SKM-1 (cell line): ENCODE data around the gene AP3B2.
"Not testable (repeated sequence)": the region's sequence is repeated elsewhere in the genome, so short reads cannot be mapped to it uniquely, and the experiment has no call there.

Source experiments
- DNase-seq: peaks from one replicate; lab custom pipeline; 2025; ENCODE audit not compliant: unreplicated experiment; lab: John Stamatoyannopoulos, UW

The AP3B2 gene, protein sequence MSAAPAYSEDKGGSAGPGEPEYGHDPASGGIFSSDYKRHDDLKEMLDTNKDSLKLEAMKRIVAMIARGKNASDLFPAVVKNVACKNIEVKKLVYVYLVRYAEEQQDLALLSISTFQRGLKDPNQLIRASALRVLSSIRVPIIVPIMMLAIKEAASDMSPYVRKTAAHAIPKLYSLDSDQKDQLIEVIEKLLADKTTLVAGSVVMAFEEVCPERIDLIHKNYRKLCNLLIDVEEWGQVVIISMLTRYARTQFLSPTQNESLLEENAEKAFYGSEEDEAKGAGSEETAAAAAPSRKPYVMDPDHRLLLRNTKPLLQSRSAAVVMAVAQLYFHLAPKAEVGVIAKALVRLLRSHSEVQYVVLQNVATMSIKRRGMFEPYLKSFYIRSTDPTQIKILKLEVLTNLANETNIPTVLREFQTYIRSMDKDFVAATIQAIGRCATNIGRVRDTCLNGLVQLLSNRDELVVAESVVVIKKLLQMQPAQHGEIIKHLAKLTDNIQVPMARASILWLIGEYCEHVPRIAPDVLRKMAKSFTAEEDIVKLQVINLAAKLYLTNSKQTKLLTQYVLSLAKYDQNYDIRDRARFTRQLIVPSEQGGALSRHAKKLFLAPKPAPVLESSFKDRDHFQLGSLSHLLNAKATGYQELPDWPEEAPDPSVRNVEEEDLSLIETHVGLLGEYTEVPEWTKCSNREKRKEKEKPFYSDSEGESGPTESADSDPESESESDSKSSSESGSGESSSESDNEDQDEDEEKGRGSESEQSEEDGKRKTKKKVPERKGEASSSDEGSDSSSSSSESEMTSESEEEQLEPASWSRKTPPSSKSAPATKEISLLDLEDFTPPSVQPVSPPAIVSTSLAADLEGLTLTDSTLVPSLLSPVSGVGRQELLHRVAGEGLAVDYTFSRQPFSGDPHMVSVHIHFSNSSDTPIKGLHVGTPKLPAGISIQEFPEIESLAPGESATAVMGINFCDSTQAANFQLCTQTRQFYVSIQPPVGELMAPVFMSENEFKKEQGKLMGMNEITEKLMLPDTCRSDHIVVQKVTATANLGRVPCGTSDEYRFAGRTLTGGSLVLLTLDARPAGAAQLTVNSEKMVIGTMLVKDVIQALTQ

DNA sequence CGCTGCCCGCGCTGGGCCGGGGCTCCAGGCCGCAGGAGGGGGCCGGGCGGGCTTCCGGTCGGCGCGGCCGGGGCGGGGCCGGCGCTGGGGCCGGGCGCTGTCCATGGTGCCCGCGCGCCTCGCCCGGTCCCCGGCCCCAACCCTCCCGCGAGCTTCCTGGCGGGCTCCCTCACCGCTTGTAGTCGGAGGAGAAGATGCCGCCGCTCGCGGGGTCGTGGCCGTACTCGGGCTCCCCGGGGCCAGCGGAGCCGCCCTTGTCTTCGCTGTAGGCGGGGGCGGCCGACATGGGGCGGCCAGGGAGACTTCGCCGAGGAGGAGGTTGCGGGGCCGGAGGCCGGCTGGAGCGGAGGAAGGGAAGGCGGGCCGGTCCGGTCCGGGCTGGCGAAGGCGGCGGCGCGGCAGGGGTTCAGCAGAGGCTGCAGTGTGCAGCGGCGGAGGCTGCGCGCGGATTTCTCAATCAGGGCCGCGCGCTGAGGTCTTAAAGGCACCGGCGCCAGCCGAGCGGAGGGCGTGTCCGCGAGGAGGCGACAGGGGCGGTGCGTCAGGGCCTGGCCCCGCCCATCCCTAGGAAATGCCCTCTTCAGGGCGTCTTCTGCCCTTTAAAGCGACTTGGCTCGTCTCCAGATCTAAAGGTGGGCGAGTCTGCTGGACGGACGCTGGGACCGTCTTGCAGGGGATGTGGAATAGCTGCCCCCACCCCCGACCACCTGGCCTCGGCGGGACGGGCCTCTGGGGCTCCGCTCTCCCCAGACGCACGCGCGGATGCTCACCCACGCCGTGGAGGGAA lies at the start of gene AP3B2:
Gene AP3B2 (minus strand): TSS at position 455 of the 787 bp plus-strand sequence. CDS start 169 bp downstream, at position 286.
- DNase-seq, result peak; percentile 44

GRCh38 chr15:82751308-82751707 lies 41.6 kb upstream of the AP3B2 start:
- DNase-seq, result peak; percentile 15

DNA sequence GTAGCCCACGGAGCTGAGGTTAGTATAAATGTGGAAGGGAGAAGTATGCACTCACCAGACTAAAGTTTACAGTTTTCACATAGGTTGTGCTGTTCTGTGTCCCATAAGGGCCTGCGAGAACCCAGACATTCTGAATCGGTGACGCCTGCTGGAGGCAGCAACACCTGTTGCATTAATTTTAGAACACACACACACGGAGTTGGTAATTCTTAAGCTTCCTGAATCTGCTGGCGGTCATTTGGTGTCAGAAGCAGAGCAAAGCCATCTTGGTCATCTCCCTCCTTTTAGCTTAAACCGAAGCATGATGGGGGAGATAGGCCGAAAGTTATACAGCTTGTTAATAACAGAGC lies 41.1 kb upstream of the AP3B2 start:
- DNase-seq, result no peak

GRCh38 chr15:82749951-82750830 lies 40.5 kb upstream of the AP3B2 start:
- peak; percentile 93 for DNase-seq

- DNase-seq, result no peak
These were observed 38.6 kb upstream of the AP3B2 start for GRCh38 chr15:82748315-82748714.

- DNase-seq, result no peak
These were observed 34.1 kb upstream of the AP3B2 start for GRCh38 chr15:82743810-82744209.

- DNase-seq, result no peak
These were observed 32.5 kb upstream of the AP3B2 start for GRCh38 chr15:82742134-82742533.

DNA sequence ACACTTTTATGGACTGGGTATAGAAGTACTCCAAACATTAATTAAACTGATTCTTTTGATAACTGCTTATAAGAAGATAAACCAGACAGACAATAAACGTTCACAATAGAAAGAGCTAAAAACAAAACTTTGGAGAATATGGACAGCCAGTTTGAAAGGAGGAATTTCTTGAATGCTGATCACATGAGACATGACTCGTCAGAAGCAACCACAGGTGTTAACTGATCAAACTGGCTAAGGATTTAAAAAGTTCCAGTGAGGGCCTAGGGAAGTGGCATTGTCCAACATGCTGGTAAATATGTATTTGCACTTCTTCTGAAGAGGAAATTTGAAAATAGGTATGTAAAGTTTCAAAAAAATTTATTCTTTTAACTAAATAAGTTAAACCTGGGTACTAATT lies 29.4 kb upstream of the AP3B2 start:
- no peak for DNase-seq

GRCh38 chr15:82737975-82738374 lies 28.3 kb upstream of the AP3B2 start:
- no peak for DNase-seq

DNA sequence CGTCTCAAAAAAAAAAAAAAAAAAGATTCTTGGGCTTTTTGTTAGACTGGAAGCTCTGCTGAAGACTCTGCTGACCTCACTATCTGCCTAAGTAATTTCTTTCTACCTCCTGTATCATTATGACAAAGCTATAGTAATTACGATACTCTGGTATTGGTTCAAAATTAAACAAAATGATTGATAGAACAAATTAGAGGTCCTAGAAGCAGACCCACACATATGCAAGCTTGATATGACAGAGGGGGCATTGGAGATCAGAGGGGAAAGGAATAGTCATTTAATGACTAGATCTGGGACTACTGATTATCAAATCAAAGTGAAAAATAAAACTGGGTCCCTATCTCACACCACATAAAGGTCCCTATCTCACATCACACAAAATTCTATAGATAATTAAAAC lies 21.9 kb upstream of the AP3B2 start:
- no peak for DNase-seq

DNA sequence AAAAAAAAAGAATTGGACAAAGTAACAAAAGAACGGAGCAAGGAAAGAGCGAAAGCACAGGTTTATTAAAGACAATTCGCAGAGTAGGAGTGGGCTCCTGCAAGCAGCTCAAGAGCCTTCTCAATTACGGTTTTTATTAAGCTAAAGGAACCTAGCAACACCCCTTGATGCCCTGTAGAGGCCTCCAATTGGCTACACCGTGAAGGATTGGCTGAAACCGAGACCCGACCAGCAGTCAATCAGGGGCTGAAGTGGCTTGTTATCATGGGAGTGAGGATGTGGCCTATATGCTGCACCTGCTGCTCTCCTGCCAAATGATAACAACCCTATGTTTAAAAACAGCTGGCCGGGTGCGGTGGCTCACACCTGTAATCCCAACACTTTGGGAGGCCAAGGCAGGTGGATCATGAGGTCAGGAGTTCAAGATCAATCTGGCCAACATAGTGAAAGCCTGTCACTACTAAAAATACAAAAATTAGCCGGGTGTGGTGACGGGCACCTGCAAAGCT lies 20.4 kb upstream of the AP3B2 start:
- DNase-seq, result no peak

DNA sequence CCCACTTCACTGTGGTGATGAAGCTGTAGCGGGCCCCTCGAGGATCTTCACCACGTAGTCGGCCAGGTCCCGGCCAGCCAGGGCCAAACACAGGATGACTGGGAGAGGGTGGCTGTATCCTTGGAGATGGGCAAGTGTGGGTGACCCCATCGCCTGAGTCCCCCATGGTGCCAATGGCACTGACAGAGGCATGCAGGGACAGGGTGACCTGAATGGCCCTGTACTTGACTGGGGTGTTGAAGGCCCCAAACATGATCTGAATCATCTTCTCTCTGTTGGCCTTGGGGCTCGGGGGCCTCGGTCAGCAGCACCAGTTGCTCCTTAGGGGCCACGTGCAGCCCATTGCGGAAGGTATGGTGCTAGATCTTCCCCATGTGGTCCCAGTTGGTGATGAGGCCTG lies 17.1 kb upstream of the AP3B2 start:
- no peak for DNase-seq

DNA sequence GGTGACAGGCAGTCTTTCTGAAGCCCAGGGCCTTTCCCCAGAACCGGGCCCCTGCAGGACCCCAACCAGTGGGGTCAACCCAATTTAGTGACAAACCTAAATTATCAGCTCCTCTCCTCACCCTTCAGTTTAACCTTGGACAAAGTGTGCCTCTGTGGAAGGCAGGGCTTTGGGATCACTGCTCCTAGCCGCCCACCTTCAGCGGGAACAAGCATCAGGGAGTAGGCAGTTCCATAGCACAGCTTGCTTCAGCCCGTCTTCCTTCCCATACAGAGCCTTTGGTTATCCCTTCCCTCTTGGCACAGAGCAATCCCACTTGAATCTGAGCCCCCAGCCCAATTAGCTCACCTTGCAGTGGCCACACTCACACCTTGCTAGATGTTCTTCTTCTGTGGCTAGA lies 5.3 kb upstream of the AP3B2 start:
- no peak for DNase-seq

DNA sequence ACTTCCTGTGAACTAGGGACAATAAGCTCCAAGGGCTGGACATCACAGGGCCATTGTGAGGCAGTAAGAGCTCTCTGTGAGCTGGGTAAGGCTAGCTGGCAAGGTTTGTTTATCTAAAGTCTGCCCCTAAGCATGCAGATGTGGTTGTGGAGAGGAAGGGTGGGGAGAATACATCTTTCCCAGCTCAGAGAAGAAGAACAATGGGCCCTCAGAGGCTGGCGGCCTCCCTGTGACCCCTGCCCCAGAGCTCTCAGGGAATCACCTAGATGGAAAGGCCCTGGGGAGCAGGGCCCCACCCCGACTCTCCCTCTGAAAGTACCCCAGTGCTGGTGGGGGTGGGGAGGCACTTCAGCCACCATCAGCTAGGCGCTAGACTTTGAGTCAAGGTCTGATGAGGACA lies 4.3 kb upstream of the AP3B2 start:
- no peak for DNase-seq

DNA sequence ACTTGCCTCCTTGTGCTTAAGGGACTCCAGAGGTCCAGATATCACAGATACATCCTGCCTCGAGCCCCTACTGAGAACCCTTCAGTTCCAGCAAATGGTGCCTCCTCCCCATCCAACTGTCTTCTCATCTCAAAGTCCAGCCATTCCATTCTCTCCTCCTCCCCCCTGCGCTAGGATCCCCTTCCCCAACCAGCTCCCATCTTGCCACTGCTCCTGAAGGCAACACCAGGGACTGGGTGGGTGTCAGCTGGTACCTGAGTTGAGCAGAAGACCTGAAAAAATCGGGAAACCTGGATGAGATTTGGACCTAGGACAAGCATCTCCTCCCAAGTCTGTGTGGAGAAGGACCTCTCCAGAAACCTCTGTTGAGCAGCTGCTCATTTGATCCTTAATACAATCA lies 2.4 kb upstream of the AP3B2 start:
- DNase-seq, result no peak

- DNase-seq, result no peak
These were observed 1.3 kb upstream of the AP3B2 start for GRCh38 chr15:82710926-82711490.

GRCh38 chr15:82710208-82710555 lies 507 bp upstream of the AP3B2 start:
- no peak for DNase-seq

- peak; percentile 58 for DNase-seq
These were observed 624 bp downstream of the AP3B2 start for GRCh38 chr15:82709081-82709420.

DNA sequence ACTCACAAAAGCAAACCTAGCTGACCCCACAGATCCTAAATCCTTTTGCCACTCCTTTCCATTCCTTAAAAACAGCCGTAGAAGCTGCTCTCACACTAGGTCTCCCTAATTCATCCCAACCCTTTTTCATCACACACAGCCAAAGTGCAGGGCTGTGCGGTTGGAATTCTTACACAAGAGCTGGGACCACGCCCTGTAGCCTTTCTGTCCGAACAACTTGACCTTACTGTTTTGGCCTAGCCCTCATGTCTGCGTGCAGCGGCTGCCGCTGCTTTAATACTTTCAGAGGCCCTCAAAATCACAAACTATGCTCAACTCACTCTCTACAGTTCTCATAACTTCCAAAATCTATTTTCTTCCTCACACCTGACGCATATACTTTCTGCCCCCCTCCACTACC lies 3.8 kb downstream of the AP3B2 start:
- DNase-seq, result not testable (repeated sequence)

DNA sequence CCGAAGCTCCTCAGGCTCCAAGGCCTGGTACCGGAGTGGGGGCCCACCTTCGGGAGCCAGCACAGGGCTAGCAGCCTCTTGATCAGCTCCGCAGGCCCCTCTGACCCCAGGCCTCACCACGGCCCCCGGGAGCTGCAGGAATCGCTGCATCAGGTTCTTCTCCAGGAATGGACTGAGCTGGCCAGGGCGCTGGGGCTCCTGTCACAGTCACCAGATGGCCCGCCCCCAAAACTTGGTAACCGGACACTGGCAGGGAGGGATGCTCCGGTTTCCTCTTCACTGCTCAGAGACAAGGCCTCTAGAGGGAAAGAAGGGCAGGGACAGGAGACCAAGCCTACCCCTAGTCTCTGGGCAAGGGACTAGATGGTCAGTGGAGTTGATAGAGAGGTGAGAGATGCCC lies 9.9 kb downstream of the AP3B2 start:
- DNase-seq, result no peak
